Measurements from ENCODE around the gene TRIM16.
A peak's percentile ranks its signal among the peaks of the same experiment; 100 is the strongest.
"Not testable (repeated sequence)": the region's sequence is repeated elsewhere in the genome, so short reads cannot be mapped to it uniquely, and the experiment has no call there.

TRIM16 gene

DNA sequence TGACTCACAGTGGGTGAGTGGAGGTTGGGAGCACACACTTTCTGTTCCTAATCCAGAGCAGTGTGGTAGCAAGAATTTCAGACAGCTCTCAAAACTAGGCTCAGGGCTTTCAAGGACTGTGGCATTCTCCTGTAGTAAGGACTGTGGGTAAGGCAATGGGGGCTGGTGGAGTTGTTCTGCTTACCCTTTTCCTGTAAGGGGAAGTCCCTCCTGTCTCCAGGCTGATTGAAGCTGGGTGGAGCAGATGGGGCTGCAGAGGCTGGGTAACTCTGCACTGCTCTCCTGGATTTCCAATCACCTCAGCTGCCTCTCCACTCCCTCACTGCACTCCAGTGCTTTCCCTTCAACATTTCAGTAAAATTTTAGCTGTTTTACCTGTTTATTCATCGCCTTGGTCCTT, 3.4 kb upstream of the TRIM16 start:
- H3K9me3 ChIP-seq (ENCODE audit: insufficient read depth, low read depth, low read length): not testable (repeated sequence)
- WGBS: 93% methylated on average over 1 of the region's 1 CpG

DNA sequence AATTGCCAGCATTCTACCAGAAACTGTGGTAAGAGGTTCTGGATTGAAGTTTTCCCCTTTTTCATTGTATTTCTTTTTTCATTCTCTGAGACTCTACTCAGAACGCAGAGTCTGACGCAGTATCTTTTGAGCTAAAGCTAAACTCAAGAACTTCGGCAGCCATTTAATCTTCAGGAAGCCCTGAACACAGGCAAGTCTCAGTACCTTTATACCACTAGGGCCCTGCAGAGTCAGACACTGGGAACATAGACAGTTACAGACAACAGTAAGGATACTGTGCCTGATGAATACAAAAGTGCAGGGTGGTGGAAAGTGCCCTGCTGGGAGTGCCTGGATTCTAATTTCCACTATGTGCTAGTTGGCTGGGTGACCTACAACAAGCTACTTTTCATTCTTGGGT, 976 bp downstream of the TRIM16 start:
- not testable (repeated sequence) for H3K4me1 ChIP-seq (ENCODE audit: insufficient read depth, low read length); H3K36me3 ChIP-seq (ENCODE audit: insufficient read depth, low read length); H3K27ac ChIP-seq (ENCODE audit: low read depth, low read length); H3K9me3 ChIP-seq (ENCODE audit: insufficient read depth, low read depth, low read length); H3K9ac ChIP-seq (ENCODE audit: low read depth, low read length); H3K27me3 ChIP-seq (ENCODE audit: insufficient read depth, low read length)
- H3K4me3 ChIP-seq (ENCODE audit: low read length): peak overlapping the region; percentile 77
- WGBS: 97% methylated on average over 3 of the region's 3 CpGs

More for the DNA sequence above, 3.4 kb upstream of the TRIM16 start:
- not testable (repeated sequence) for H3K27ac ChIP-seq (ENCODE audit: low read depth, low read length); H3K4me1 ChIP-seq (ENCODE audit: insufficient read depth, low read length); H3K9ac ChIP-seq (ENCODE audit: low read depth, low read length); H3K27me3 ChIP-seq (ENCODE audit: insufficient read depth, low read length); H3K4me3 ChIP-seq (ENCODE audit: low read length); H3K36me3 ChIP-seq (ENCODE audit: insufficient read depth, low read length)

DNA sequence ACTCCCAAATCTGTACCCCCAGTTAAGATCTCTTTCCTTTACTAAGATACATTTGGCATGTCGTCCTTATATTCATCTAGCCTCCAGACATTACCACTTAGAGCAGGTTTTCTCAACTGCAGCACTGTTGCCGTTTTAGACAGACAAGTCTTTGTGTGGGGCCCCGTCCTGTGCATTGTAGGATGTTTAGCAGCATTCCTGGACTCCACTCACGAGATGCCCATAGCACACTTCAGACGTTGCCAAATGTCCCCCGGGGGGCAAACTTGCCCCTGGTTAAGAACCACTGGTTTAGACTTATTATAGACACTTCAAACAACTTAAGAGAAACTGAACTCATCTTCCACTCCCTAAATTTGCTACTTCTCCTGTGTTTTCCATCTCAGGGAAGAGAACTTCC, 8.1 kb downstream of the TRIM16 start:
- not testable (repeated sequence) for H3K27me3 ChIP-seq (ENCODE audit: insufficient read depth, low read length); H3K4me1 ChIP-seq (ENCODE audit: insufficient read depth, low read length); H3K4me3 ChIP-seq (ENCODE audit: low read length); H3K9ac ChIP-seq (ENCODE audit: low read depth, low read length); H3K9me3 ChIP-seq (ENCODE audit: insufficient read depth, low read depth, low read length); H3K27ac ChIP-seq (ENCODE audit: low read depth, low read length)
- WGBS: 93% methylated on average over 5 of the region's 6 CpGs
- H3K36me3 ChIP-seq (ENCODE audit: insufficient read depth, low read length): peaks cover 17% of the 10 kb centered on the region

DNA sequence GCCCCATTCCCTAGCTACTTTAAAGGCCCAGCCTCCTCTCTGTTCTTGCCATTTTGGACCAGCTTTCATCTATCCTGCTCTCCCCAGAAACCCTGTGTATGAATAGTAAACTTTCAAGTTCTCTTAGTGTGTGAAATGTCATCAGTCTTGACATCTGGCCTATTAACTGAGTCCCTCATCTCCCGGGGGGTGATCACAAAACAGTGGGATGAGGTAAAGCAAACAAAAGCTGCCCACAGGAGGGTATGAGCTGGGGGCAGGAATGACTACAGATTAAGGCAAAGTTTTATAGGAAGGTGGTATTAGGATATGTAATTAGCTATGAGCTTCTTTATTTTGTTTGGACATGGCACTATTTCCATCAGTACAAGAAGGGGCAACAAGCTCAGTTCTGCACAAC, 9.5 kb downstream of the TRIM16 start:
- H3K9ac ChIP-seq (ENCODE audit: low read depth, low read length); H3K9me3 ChIP-seq (ENCODE audit: insufficient read depth, low read depth, low read length); H3K27me3 ChIP-seq (ENCODE audit: insufficient read depth, low read length); H3K27ac ChIP-seq (ENCODE audit: low read depth, low read length); H3K4me3 ChIP-seq (ENCODE audit: low read length); H3K4me1 ChIP-seq (ENCODE audit: insufficient read depth, low read length): not testable (repeated sequence)
- peaks cover 17% of the 10 kb centered on the region for H3K36me3 ChIP-seq (ENCODE audit: insufficient read depth, low read length)
- WGBS: 95% methylated on average over 1 of the region's 1 CpG

DNA sequence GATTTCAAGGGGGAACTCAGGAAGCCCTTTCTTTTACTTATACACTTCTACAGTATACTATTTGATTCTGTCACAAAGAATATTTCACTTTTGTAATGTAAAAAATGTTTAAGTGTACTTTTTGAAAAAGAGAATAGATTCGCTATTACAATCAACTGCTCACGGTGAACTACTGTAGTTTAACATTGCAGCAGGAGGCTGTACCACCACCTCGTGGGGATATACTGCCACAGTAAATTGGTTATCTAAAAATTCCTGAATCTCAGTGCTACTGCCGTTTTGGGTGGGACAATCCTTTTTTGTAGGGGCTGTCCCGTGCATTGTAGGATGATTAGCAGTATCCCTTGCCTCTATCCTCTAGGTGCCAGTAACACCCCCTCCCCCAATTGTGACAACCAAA, 14.6 kb downstream of the TRIM16 start:
- not testable (repeated sequence) for H3K9me3 ChIP-seq (ENCODE audit: insufficient read depth, low read depth, low read length); H3K36me3 ChIP-seq (ENCODE audit: insufficient read depth, low read length); H3K4me1 ChIP-seq (ENCODE audit: insufficient read depth, low read length); H3K9ac ChIP-seq (ENCODE audit: low read depth, low read length); H3K4me3 ChIP-seq (ENCODE audit: low read length); H3K27ac ChIP-seq (ENCODE audit: low read depth, low read length); H3K27me3 ChIP-seq (ENCODE audit: insufficient read depth, low read length)
- 86% methylated on average over 5 of the region's 5 CpGs for WGBS

DNA sequence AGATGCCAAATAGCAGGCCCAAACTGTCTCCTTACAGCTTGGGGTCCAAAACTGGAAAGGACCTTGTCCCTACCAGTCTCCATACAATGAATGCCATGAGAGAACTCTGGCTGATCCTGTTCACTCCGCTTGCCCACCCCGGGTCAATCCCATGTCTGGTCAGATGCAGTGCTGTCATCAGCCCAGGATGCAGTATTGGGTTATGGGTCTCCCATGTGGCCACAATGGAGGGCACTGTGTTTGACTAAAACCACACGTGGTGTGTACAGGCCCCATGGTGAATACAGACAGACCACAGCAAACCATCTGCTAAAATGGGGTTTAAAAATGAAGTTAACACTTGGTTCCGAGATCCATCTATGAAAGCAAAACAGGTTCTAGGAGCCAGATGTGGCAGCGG, 20.4 kb downstream of the TRIM16 start:
- Histone ChIP-seq H3K27me3 (ENCODE audit: insufficient read depth, low read length) (no peaks in the 10 kb centered on the region), H3K9ac (ENCODE audit: low read depth, low read length) (no peak overlapping the region), H3K27ac (ENCODE audit: low read depth, low read length) (no peak overlapping the region), H3K4me3 (ENCODE audit: low read length) (no peak overlapping the region), H3K9me3 (ENCODE audit: insufficient read depth, low read depth, low read length) (no peaks in the 10 kb centered on the region), H3K36me3 (ENCODE audit: insufficient read depth, low read length) (peaks cover 34% of the 10 kb centered on the region), H3K4me1 (ENCODE audit: insufficient read depth, low read length) (peaks cover 8% of the 10 kb centered on the region)
- 95% methylated on average over 5 of the region's 5 CpGs for WGBS

DNA sequence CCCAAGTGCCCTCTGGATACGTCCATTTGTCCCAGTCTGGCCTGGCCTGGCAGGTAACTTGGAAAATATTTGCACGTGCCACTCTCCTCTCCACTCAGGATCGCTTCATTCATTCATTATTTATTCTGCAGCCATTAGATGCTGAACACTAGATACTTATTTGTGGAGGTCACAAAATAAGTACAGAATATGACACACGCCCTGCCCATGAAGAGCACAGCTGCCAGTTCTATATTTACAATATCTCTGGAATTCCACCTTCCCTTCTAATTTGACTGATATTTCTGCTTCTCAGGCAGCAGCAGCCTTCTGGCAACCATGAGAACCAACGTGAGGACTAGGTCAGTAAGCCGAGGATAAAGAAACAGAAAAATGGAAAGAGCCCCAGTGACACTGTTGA, 20.9 kb downstream of the TRIM16 start:
- no peak overlapping the region for H3K27ac ChIP-seq (ENCODE audit: low read depth, low read length)
- no peaks in the 10 kb centered on the region for H3K27me3 ChIP-seq (ENCODE audit: insufficient read depth, low read length)
- H3K9ac ChIP-seq (ENCODE audit: low read depth, low read length): no peak overlapping the region
- H3K9me3 ChIP-seq (ENCODE audit: insufficient read depth, low read depth, low read length): no peaks in the 10 kb centered on the region
- 94% methylated on average over 6 of the region's 6 CpGs for WGBS
- H3K4me3 ChIP-seq (ENCODE audit: low read length): no peak overlapping the region
- peaks cover 39% of the 10 kb centered on the region for H3K36me3 ChIP-seq (ENCODE audit: insufficient read depth, low read length)
- H3K4me1 ChIP-seq (ENCODE audit: insufficient read depth, low read length): peaks cover 8% of the 10 kb centered on the region

DNA sequence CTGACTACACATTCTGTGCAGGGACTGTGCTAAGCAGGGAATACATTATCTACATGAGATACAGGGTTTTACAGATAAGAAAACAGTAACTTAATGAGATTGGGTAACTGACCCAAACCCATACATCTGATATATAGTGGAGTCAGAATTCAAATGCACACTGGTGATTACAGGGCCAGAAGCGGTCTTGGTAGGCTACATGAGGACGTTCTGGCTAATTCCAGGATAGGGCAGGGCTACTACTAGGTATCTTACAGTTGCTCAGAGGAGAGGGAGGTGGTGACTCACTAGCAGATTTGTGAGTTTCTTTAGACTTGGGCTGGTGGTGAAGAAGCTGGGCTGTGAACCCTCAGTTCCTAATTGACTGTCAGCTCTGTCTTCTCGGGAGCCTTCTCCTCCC, 21.4 kb downstream of the TRIM16 start:
- Histone ChIP-seq H3K9me3 (ENCODE audit: insufficient read depth, low read depth, low read length) (no peaks in the 10 kb centered on the region), H3K4me3 (ENCODE audit: low read length) (no peak overlapping the region), H3K27ac (ENCODE audit: low read depth, low read length) (no peak overlapping the region), H3K4me1 (ENCODE audit: insufficient read depth, low read length) (peaks cover 8% of the 10 kb centered on the region), H3K9ac (ENCODE audit: low read depth, low read length) (no peak overlapping the region), H3K27me3 (ENCODE audit: insufficient read depth, low read length) (no peaks in the 10 kb centered on the region), H3K36me3 (ENCODE audit: insufficient read depth, low read length) (peaks cover 44% of the 10 kb centered on the region)
- 95% methylated on average over 3 of the region's 3 CpGs for WGBS

DNA sequence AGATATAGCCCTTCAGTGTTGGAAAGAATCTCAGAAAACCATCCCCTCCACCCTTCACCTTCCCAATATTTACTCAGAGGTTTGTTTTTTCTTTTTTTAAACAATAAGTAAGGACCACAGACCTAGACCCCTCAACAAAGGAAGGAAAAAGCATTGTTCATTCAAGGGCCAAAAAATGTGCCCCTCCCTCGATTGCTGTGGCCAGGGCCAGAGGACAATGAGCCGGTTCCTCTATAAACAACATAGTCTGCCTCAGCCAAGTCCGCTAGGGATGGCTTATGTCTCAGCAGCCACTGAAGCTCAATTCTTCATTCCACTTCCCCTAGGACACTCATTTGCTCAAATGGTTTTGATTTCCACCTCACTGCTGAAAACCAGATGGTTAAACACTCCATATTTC, 24.0 kb downstream of the TRIM16 start:
- H3K4me3 ChIP-seq (ENCODE audit: low read length): no peak overlapping the region
- H3K9me3 ChIP-seq (ENCODE audit: insufficient read depth, low read depth, low read length): no peaks in the 10 kb centered on the region
- H3K4me1 ChIP-seq (ENCODE audit: insufficient read depth, low read length): peaks cover 8% of the 10 kb centered on the region
- H3K9ac ChIP-seq (ENCODE audit: low read depth, low read length): no peak overlapping the region
- H3K27me3 ChIP-seq (ENCODE audit: insufficient read depth, low read length): no peaks in the 10 kb centered on the region
- peaks cover 52% of the 10 kb centered on the region for H3K36me3 ChIP-seq (ENCODE audit: insufficient read depth, low read length)
- WGBS: 93% methylated on average over 3 of the region's 3 CpGs
- H3K27ac ChIP-seq (ENCODE audit: low read depth, low read length): no peak overlapping the region

DNA sequence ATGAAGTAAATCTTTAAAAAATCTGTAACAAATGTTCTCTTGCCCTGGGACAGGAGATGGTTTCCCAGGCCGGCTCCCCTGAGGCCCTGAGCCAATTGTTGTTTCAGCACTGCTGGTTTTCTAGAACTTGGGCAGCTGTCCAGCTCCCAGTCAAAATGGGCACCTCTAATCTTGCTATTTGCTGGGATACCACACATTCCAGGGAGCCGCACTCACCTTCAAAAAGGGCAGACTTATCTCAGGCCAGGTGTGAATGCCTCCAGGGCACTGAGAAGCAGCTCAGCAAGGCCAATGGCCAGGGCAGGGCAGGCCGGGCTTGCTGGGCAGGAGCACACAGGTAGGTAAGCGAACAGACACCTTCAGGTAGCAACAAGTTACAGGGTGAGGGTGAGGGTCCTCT, 24.4 kb downstream of the TRIM16 start:
- H3K9ac ChIP-seq (ENCODE audit: low read depth, low read length): no peak overlapping the region; the same call in 1 of the 2 replicates
- 93% methylated on average over 4 of the region's 4 CpGs for WGBS
- H3K9me3 ChIP-seq (ENCODE audit: insufficient read depth, low read depth, low read length): no peaks in the 10 kb centered on the region
- H3K4me1 ChIP-seq (ENCODE audit: insufficient read depth, low read length): peaks cover 8% of the 10 kb centered on the region
- no peak overlapping the region for H3K27ac ChIP-seq (ENCODE audit: low read depth, low read length)
- no peak overlapping the region for H3K4me3 ChIP-seq (ENCODE audit: low read length)
- H3K36me3 ChIP-seq (ENCODE audit: insufficient read depth, low read length): peaks cover 52% of the 10 kb centered on the region
- H3K27me3 ChIP-seq (ENCODE audit: insufficient read depth, low read length): no peaks in the 10 kb centered on the region

DNA sequence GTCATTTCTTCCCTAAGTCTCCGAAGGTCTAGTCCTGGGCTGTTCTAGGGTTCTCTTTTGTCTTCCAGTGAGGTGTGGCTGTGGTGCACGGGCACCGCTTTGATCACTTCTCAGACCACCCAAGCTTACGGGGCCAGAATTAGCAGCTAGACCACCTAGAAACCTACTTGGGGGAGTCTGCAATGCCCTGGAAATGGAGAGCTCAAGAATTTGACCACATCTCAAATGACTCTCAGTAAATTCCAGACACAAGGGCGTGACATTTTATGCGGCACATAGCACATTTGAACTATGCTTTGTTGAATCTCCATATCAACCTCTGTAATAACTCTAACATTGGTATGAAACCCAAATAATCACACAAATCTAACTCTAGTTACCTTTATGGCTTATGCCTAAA, 24.9 kb downstream of the TRIM16 start:
- Histone ChIP-seq H3K36me3 (ENCODE audit: insufficient read depth, low read length) (peaks cover 48% of the 10 kb centered on the region), H3K27ac (ENCODE audit: low read depth, low read length) (no peak overlapping the region), H3K4me3 (ENCODE audit: low read length) (no peak overlapping the region), H3K27me3 (ENCODE audit: insufficient read depth, low read length) (no peaks in the 10 kb centered on the region), H3K4me1 (ENCODE audit: insufficient read depth, low read length) (peaks cover 12% of the 10 kb centered on the region), H3K9me3 (ENCODE audit: insufficient read depth, low read depth, low read length) (no peaks in the 10 kb centered on the region), H3K9ac (ENCODE audit: low read depth, low read length) (no peak overlapping the region; the same call in 1 of the 2 replicates)
- 94% methylated on average over 6 of the region's 6 CpGs for WGBS

DNA sequence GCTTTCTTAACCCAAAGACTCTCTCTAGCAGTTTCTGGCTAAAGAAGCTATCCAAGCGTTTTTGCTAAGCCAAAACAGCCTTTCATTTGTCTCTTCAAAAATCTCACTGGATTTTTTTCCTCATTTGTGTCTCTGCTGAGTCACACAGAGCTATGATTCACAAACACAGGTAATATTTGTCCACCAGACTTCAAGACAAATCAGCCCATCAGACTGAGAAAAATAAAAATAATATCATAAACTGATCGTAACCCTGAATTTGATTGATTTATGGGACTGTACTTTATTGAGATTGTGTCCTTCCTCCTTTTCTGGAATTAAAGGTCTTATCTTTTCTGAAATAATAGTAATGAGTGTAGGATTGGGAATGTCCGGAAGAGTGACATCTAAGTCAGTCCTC, 25.8 kb downstream of the TRIM16 start:
- no peak overlapping the region for H3K27ac ChIP-seq (ENCODE audit: low read depth, low read length)
- no peaks in the 10 kb centered on the region for H3K27me3 ChIP-seq (ENCODE audit: insufficient read depth, low read length)
- H3K9ac ChIP-seq (ENCODE audit: low read depth, low read length): no peak overlapping the region
- WGBS: 96% methylated on average over 3 of the region's 3 CpGs
- peaks cover 38% of the 10 kb centered on the region for H3K36me3 ChIP-seq (ENCODE audit: insufficient read depth, low read length)
- peaks cover 18% of the 10 kb centered on the region for H3K4me1 ChIP-seq (ENCODE audit: insufficient read depth, low read length)
- H3K4me3 ChIP-seq (ENCODE audit: low read length): no peak overlapping the region
- H3K9me3 ChIP-seq (ENCODE audit: insufficient read depth, low read depth, low read length): no peaks in the 10 kb centered on the region
